GM12878 (cell line): ENCODE results near the gene RAB44. TPM values are rescaled to one million over a fixed set of nuclear protein-coding genes. Genes with fewer than 3 reads are reported as not detected.

Source experiments
- BHLHE40 ChIP-seq, 2 experiments: fragments of 450-650 bp in 1 of 2; IDR thresholded peaks; 2 replicates each; pipeline ENCODE4 v1.6.1; 2011 to 2017; ENCODE audit warnings: low read depth in 2 of 2, borderline replicate concordance in 1 of 2, improper control_type of control experiment in 1 of 2, low read length in 1 of 2, mild to moderate bottlenecking in 1 of 2
- CHD2 ChIP-seq: IDR thresholded peaks from 2 replicates; pipeline ENCODE4 v1.6.1; 2011; ENCODE audit warnings: low read depth, low read length, improper control_type of control experiment, borderline replicate concordance
- FOXM1 ChIP-seq: IDR thresholded peaks from 2 replicates; pipeline ENCODE4 v1.6.1; 2012; ENCODE audit warnings: low read depth, mild to moderate bottlenecking, inconsistent platforms, low read length, moderate library complexity
- NFYA ChIP-seq: IDR thresholded peaks from 2 replicates; pipeline ENCODE4 v1.6.1; 2011; ENCODE audit warnings: low read depth, mild to moderate bottlenecking, low read length, improper control_type of control experiment, borderline replicate concordance
- polyA plus RNA-seq, 11 experiments: library from polyadenylated mRNA; depleted of rRNA in 4 of 11; unstranded in 6 of 11; stranded (reverse) in 5 of 11; fragments of >200 nt; fragmentation: Nextera tagmentation in 4 of 11; fragmentation: Illumina TruSeq in 1 of 11; extraction: Ambion mirVana in 4 of 11; extraction: Trizol in 1 of 11; gene quantifications; 1 replicate in 1 of 11; 2 replicates in 10 of 11; pipeline versions ENCODE4 v1.2.1 to v1.2.3, GENCODE V29; 2011 to 2016; ENCODE audit warnings: inconsistent platforms in 2 of 11, missing spikeins in 2 of 11, low read depth in 1 of 11
- total RNA-seq, 4 experiments: library from RNA; depleted of rRNA in 3 of 4; stranded (reverse); fragments of >200 nt in 3 of 4; fragmentation: Illumina TruSeq in 1 of 4; extraction: Trizol in 1 of 4; gene quantifications; 2 replicates each; pipeline versions ENCODE4 v1.2.1 to v1.2.3, GENCODE V29; 2013 to 2021
- TF ChIP-seq, protein P1 (sequence below): IDR thresholded peaks from 2 replicates; pipeline ENCODE4 v1.6.1; 2012; ENCODE audit warnings: improper control_type of control experiment, low read depth, low read length; ENCODE audit not compliant: insufficient replicate concordance
- TF ChIP-seq, protein P2 (sequence below): fragments of 150-350 bp; IDR thresholded peaks from 2 replicates; pipeline ENCODE4 v1.6.1; 2016; ENCODE audit warnings: low read depth, low read length

The RAB44 gene
- total and polyA plus RNA-seq, 10 of the 15 experiments (the other 5 are each of a cell fraction or from before 2014, with no cell fraction given): 0.01 to 0.08 (median 0.05) TPM; not detected in 2

DNA sequence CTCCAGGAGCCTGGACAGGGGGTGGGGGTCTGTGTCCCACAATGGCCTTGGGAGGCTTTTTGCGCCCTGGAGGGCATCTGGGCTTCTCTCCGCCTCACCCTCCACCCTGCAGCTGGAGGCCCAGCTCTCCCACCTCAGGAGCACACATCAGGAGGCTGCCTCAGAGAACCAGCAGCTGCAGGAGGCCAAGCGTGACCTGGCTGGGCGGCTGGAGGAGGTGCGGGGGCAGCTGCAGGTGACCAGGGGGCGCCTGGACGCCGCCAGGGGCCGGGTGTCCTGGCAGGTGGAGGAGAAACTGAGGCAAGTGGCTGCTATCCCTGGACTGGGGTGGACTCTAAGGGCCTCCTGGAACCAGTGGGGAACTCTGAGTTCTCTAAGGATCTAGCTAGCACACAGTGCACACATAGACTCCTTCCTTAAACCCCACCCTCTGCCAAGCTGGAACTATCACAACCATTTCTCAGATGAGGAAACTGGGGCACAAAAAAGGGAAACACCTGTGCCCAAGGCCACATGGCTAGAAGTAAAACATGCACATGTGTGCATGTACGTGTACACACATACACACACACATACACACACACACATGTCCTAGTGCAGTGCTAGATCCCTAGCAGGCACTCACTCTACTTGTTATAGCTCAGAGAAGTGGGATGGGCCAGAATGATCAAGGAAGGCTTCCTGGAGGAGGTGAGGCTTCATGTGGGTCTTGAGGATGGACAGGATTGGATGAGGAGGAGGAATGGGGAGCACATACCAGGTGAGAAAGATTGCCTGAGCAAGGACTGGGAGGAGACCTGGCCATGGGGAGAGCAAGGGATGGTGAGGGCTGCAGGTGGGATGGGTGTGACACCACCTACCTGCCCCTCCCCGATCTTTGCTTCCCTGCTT lies 22.9 kb downstream of the RAB44 start (continued):
- TF ChIP-seq, protein P1, sequence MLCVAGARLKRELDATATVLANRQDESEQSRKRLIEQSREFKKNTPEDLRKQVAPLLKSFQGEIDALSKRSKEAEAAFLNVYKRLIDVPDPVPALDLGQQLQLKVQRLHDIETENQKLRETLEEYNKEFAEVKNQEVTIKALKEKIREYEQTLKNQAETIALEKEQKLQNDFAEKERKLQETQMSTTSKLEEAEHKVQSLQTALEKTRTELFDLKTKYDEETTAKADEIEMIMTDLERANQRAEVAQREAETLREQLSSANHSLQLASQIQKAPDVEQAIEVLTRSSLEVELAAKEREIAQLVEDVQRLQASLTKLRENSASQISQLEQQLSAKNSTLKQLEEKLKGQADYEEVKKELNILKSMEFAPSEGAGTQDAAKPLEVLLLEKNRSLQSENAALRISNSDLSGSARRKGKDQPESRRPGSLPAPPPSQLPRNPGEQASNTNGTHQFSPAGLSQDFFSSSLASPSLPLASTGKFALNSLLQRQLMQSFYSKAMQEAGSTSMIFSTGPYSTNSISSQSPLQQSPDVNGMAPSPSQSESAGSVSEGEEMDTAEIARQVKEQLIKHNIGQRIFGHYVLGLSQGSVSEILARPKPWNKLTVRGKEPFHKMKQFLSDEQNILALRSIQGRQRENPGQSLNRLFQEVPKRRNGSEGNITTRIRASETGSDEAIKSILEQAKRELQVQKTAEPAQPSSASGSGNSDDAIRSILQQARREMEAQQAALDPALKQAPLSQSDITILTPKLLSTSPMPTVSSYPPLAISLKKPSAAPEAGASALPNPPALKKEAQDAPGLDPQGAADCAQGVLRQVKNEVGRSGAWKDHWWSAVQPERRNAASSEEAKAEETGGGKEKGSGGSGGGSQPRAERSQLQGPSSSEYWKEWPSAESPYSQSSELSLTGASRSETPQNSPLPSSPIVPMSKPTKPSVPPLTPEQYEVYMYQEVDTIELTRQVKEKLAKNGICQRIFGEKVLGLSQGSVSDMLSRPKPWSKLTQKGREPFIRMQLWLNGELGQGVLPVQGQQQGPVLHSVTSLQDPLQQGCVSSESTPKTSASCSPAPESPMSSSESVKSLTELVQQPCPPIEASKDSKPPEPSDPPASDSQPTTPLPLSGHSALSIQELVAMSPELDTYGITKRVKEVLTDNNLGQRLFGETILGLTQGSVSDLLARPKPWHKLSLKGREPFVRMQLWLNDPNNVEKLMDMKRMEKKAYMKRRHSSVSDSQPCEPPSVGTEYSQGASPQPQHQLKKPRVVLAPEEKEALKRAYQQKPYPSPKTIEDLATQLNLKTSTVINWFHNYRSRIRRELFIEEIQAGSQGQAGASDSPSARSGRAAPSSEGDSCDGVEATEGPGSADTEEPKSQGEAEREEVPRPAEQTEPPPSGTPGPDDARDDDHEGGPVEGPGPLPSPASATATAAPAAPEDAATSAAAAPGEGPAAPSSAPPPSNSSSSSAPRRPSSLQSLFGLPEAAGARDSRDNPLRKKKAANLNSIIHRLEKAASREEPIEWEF: no peak
- TF ChIP-seq FOXM1 (no peak), BHLHE40 (IDR thresholded peaks at IDR 0.05; ENCODE audit: borderline replicate concordance in 1 of 2, low read depth in 2 of 2, low read length in 1 of 2) (peak in 1 of 2 experiments; percentile 73; a peak in 2 of 4 replicates), NFYA (no peak), CHD2 (no peak)
- TF ChIP-seq, protein P2, sequence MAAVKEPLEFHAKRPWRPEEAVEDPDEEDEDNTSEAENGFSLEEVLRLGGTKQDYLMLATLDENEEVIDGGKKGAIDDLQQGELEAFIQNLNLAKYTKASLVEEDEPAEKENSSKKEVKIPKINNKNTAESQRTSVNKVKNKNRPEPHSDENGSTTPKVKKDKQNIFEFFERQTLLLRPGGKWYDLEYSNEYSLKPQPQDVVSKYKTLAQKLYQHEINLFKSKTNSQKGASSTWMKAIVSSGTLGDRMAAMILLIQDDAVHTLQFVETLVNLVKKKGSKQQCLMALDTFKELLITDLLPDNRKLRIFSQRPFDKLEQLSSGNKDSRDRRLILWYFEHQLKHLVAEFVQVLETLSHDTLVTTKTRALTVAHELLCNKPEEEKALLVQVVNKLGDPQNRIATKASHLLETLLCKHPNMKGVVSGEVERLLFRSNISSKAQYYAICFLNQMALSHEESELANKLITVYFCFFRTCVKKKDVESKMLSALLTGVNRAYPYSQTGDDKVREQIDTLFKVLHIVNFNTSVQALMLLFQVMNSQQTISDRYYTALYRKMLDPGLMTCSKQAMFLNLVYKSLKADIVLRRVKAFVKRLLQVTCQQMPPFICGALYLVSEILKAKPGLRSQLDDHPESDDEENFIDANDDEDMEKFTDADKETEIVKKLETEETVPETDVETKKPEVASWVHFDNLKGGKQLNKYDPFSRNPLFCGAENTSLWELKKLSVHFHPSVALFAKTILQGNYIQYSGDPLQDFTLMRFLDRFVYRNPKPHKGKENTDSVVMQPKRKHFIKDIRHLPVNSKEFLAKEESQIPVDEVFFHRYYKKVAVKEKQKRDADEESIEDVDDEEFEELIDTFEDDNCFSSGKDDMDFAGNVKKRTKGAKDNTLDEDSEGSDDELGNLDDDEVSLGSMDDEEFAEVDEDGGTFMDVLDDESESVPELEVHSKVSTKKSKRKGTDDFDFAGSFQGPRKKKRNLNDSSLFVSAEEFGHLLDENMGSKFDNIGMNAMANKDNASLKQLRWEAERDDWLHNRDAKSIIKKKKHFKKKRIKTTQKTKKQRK: no peak
